HL-60/S4 (cell line): ENCODE data around the gene REG1A.

Source experiments
- in situ Hi-C: fragments of 300-500 bp; cut with MboI; formaldehyde crosslinking; loops from 2 replicates; pipeline ENCODE4 v1.14.3; 2022; ENCODE audit warnings: low sequenced_read_pairs

The REG1A gene

DNA sequence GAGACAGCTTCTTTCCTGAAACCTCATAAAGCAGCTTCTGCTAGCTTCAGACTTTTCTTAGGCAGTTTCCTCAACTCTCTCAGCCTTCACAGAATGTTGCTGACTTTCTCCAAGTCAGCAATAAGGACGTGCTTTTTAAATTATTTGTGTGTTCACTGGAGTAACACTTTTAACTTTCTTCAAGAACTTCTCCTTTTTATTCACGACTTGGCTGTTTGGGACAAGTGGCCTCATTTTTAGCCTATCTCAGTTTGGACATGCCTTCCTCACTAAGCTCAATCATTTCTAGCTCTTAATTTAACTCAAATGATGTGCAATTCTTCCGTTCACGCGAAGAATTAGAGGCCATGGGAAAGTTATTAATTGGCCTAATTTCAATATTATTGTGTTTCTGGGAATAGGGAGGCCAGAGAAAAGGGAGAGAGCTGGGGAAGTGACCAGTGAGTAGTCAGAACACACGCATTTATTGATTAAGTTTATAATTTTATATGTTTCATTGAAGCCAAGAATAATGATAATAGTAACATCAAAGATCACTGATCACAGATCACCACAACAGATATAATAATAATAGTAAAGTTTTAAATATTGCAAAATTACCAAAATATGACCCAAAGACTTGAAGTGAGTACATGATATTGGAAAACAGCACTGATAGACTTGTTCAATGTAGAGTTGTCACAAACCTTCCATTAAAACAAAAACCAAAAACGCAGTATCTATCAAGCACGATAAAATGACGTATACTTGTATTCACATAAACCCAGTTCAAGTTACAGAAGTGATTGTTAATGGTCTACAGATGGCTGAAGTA lies 4.8 kb downstream of the REG1A start:
- in situ Hi-C loops: no loop called here

GRCh38 chr2:79125721-79125985 lies 5.4 kb downstream of the REG1A start:
- in situ Hi-C loops: no loop called here

- in situ Hi-C loops: no loop called here
Measured at GRCh38 chr2:79128406-79128805, 8.1 kb downstream of the REG1A start.

DNA sequence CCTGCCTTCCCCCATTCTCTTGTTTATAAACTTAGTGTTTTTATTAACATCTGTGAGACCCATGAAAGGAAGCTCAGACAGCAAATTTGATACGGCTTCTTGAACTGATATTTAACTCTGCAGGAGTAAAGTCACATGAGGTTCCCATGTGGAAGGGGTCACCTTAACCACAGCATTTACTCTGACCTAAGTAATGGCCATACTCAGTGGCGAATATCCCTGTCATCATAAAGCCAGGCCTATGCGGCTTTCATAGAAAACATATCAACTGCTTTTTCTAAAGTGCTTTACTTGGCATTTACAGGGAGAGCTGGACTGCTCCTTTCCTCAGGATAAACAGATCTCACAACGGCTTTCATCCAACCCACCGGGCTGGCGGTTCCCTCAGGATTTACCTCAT lies 9.0 kb downstream of the REG1A start:
- in situ Hi-C loops: no loop called here

DNA sequence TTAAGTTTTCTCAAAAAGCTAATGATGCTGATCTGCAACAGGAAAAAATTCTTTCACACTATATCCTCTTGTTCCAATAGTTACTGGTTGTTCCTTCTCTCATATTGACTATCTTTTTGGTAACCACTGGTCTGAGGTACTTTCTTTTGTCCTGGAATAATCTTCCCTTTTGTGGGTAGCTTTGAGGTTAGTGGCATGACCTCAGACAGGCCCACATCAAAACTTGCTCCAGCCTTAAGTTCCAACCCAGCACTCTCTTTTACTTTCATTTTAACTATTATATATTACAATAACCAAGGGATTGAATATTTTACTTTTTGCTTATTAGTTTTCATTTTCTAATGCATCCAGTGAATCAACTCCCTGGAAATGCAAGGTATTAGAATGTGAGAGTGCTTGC lies 9.5 kb downstream of the REG1A start:
- in situ Hi-C loops: no loop called here

- in situ Hi-C loops: no loop called here
Measured at GRCh38 chr2:79131687-79132086, 11.4 kb downstream of the REG1A start.

DNA sequence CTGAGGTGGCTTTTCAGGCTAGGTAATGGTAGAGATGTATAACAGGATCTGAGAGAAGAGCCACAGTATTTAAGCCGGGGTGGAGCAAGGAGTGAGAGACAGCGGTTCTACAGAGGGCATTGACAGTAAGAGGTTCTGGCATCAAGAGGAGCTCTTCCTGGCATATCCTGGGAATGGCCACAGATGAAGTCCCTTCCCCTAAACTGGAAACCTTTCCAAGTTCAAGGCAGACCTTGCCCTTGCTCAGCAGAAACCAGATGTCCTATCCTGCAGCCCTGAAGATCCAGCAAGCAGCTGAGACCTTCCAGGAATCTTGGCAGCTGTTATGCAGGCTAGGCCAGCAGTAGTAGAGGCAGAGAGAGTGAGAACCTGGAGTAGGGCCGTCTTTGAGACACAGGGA lies 18.1 kb downstream of the REG1A start:
- in situ Hi-C loops: no loop called here

- in situ Hi-C loops: no loop called here
Measured at GRCh38 chr2:79139423-79139822, 19.1 kb downstream of the REG1A start.

DNA sequence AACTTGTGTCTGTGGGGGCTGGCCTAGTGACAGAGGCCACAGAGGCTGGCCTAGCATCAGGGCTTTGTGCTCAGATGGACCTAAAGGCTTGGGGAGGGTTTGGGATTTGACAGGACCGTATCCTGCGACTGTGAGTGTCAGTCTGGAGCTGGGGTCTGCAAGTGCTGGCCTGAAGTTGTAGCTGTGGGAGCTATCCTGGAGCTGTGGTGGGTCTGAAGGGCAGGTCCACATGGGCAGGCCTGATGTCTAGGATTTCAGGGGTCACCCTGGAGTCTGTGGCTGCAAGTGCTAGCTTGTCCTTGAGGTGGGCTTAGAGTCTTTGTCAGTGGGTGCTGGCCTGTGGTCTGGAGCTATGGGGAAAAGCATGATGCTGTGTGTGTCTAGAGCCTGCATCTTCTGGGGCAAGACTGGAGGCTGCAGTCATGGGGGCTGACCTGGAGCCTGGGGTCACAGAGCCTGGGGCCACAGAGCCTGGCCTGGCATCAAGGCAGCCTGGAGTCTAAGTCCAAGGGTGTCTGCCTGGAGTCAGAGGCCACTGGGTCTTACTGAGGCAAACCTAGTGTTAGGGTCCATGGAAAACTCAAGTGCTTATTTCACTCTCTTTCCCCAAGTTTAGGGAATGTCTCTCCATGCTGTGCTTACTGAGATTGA lies 35.7 kb downstream of the REG1A start:
- in situ Hi-C loops: no loop called here

DNA sequence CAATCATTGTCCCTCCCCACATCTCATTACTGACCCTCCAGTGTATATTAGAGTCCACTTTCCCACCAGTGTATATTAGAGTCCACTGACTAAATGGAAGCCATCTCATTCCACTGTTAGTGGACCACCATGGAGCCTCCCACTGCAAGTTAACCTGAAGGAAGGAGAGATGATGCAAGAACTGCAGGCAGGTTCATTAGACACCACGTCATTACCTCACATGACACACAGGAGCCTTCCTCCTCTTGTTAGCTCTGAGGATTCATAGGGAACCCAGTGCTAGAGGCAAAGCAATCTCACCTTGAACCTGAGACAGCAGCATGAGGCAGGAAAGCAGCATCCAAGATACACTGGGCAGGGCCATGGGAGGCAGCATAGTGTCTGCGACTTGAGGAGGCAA lies 38.7 kb downstream of the REG1A start:
- in situ Hi-C loops: no loop called here

- in situ Hi-C loops: no loop called here
Measured at GRCh38 chr2:79159653-79160052, 39.4 kb downstream of the REG1A start, which contains the start of gene REG3A. TSS of gene REG3A (minus strand) at chr2:79159753. CDS start at chr2:79159405, 348 bp downstream.

- in situ Hi-C loops: no loop called here
Measured at GRCh38 chr2:79162132-79162531, 41.8 kb downstream of the REG1A start.

DNA sequence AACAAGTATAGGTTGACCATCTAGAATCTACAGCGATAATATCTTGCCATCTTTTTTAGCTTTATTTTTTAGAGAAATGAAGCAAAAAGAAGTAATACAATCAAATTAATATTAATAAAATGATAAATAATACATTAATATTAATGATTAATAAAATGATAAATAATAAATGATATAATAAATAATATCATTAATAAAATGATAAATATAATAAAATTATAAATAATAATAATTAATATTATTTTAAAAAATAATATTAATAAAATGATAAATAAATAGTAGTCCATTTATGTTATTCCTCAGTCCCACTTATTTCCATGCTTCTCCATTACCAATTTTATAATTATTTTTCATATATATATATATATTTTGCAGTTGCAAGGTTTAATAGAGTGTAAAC lies 42.5 kb downstream of the REG1A start:
- in situ Hi-C loops: no loop called here

DNA sequence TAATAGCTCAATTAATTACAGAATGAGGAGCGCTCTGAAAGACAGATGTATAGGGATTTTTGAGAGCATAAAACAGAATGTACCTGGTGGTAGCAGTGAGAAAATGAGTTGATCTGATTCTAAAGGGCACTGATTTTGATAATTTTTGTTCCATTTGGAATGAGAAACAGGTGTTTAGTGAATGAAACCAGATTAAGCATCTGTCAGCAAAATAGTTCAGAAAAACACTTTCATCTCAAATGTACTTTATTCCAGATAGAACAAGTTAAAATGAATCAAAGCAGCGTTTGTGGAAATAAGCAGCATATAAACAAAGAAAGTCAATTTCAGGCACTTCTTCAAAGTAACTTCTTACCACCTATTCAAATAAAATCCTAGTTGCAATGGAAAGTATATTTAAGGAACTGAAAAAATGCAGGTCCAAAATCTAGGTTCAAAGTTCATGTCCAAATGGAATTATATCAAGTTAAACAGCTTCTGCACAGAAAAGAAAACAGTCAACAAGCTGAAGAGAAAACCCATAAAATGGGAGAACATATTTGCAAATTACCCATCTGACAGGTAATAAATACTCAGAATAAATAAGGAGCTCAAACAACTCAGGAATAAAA lies 51.2 kb downstream of the REG1A start:
- in situ Hi-C loops: no loop called here
